GM19238 (cell line): Measurements from ENCODE around the gene WWC2.
"Not testable (repeated sequence)": the region's sequence is repeated elsewhere in the genome, so short reads cannot be mapped to it uniquely, and the experiment has no call there.

Experiments used
- DNase-seq: peaks from one replicate; pipeline ENCODE4 v3.0.0; 2011; ENCODE audit warnings: low spot score; ENCODE audit not compliant: insufficient read length

WWC2 gene

GRCh38 chr4:183141997-183142396 lies 42.9 kb downstream of the WWC2 start:
- DNase-seq, result no peak

- DNase-seq, result no peak
Measured at GRCh38 chr4:183142571-183143550, 43.8 kb downstream of the WWC2 start.

GRCh38 chr4:183144787-183145186 lies 45.7 kb downstream of the WWC2 start:
- DNase-seq, result no peak

GRCh38 chr4:183145773-183146172 lies 46.7 kb downstream of the WWC2 start:
- no peak for DNase-seq

- DNase-seq, result no peak
Measured at GRCh38 chr4:183146478-183146877, 47.4 kb downstream of the WWC2 start.

- DNase-seq, result no peak
Measured at GRCh38 chr4:183147196-183147595, 48.1 kb downstream of the WWC2 start.

GRCh38 chr4:183147983-183148382 lies 48.9 kb downstream of the WWC2 start:
- DNase-seq, result no peak

DNA sequence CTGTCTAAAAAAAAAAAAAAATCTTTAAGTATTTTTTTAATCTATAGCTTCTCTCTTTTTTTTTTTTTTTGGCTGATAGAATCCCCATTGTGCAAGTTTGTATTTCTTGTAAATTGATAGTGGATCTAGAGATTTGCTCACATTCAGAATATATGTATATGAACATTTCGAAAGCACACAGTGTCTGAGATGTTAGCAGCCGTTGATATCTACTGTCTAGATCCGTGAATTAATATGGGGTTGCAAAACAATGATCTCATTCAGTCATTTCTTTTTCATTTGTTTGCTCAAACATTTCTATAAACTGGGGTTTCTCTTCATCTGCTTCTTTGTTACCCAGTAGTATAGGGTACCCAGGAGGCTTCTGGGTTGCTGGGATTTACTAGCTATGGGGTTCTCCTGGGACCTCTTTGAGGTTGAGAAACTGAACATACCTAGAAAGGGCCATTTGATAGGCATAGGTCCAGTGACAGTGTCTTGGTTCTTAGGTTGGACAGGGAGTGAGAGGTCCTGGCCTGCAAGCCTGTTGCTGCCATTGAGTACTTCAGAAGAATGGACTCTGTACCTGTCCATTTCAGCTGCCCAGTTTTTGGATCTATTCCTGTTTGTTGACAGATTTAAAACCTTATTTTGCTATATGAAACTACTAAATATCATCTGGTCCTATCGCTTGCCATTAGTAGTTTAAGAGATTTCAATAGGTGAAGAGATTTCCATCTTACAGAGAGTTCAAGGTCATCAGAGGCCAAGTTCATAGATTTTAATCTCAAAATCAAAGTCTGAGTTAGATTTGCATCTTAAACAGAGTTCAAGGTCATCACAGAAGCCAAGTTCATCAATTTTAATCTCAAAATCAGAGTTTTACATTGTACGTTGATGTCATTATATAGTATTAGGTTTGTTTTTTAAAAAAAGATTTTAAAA lies 50.8 kb downstream of the WWC2 start:
- DNase-seq, result no peak

DNA sequence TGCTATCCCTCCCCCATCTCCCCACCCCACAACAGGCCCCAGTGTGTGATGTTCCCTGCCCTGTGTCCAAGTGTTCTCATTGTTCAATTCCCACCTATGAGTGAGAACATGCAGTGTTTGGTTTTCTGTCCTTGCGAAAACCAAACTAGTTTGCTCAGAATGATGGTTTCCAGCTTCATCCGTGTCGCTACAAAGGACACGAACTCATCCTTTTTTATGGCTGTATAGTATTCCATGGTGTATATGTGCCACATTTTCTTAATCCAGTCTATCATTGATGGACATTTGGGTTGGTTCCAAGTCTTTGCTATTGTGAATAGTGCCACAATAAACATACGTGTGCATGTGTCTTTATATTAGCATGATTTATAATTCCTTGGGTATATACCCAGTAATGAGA lies 51.6 kb downstream of the WWC2 start:
- DNase-seq, result not testable (repeated sequence)

DNA sequence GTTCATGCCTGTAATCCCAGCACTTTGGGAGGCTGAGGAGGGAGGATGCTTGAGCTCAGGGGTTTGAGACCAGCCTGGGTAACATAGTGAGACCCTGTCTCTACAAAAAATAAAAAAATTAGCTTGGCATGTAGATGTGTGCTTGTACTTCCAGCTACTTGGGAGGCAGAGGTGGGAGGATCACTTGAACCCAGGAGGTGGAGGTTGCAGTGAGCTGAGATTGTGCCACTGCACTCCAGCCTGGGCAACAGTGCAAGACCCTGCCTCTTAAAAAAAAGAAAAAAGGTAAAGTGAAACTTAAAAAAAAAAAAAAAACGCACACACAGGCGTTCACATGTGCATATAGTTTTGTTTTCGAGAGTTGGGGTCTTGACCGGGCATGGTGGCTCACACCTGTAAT lies 53.2 kb downstream of the WWC2 start:
- DNase-seq, result not testable (repeated sequence)

DNA sequence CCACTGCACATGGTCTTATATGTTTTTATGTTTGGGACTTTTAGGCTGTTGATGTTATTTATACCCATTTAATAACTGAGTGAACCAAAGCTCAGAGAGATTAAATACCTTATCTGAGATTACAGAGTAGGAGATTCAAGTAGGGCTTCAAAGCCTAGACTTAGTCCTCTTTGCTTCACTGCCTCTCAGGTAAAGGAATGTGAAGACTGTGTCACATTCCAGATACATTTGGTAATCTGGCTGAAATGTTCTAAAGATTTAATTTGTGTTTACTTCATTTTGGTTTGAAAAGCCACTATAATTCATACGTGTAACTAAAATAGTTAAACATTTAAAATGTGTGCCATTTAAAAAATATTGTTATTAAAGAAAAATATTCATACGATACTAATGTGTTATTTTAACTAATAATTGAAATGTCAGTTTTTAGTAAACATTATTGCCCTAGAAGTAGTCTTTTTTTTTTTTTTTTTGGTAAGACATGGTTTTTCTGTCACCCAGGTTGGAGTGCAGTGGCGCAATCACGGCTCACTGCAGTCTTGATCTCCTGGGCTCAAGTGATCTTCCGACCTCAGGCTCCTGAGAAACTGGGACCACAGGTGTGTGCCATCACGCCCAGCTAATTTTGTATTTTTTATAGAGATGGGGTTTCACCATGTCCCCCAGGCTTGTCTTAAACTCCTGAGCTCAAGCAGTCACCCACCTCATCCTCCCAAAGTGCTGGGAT lies 54.3 kb downstream of the WWC2 start:
- no peak for DNase-seq

DNA sequence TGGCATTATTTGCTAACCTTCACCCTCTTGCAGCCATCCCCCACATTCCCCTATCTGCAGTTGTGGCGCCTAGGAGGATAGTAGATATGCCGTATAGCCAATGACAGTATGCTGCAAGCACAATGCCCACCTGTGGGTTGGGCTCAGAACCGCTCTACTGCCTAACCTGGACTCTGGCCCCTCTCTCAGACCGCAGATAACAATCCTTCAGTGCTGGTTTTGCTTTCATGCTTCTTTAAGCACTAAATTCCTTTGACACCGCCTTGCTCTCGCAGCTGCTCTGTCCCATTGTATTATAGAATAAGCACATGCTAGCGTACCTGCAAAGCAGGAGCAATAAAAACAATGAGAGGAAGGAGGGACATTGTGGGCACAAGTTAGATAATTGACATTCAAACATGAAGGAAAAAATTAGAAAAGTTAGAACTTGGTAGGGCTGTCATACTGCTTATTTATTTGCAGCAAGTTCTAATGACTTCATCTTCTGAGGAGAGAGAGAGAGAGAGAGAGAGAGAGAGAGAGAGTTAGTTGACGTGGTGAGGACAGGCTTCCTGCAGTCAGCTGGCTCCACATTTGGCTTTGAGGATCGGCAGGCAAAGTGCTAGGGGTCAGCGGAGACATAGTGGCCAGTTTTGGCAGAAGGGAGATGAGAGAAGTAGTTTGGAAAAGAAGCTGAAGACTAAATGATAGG lies 55.8 kb downstream of the WWC2 start:
- DNase-seq, result no peak

DNA sequence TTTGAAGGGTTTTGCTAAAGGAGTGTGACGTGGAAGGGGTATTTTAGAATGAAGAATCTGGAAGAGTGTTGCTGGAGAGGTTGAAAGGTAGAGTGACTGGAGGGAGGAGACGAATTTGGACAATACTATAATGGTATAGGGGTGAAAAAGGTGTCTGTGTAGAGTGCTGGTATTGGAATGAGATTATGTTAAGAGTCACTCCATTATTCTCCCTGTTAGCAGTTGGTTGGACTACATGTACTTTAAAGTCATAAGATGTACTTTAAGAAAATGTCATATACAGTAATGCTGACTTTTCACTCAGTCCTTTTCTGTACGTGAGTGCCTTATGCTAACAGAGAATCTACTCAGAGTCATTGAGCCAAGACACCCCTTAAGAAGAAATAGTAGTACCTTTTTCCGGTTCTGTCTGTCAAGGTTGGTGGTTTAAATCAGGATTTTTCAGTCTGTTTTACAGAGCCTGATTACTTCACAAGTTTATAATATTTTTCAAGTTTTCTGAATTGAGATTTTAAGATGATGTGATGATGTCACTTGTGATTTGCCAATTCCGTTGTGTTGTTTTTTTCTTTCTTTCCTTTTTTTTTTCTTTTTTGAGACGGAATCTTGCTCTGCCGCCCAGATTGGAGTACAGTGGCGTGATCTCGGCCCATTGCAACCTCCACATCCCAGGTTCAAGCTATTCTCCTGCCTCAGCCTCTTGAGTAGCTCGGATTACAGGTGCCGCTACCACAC lies 56.6 kb downstream of the WWC2 start:
- no peak for DNase-seq

- DNase-seq, result no peak
Measured at GRCh38 chr4:183157215-183157614, 58.2 kb downstream of the WWC2 start.

GRCh38 chr4:183158062-183158461 lies 59.0 kb downstream of the WWC2 start:
- no peak for DNase-seq

GRCh38 chr4:183161630-183162029 lies 62.6 kb downstream of the WWC2 start:
- no peak for DNase-seq

GRCh38 chr4:183163135-183163534 lies 64.1 kb downstream of the WWC2 start:
- DNase-seq, result no peak

DNA sequence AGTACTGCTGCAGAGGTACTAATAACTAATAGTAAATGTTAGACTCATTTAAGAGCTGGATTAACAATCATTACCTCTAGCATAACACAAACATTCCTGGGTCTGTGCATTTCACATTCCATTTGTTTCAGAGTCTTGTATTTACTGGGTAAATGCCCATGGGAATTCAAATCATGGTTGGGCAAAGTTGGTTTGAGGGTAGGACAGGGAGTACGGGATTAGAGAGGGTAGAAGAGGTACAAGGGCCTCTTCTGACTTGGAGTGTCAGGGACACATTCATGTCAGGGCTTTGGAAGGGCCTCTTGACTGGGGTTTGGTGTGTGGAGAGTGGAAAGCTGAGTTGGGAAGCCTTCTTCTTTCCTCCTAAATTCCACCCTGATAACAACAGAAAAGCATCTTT lies 65.9 kb downstream of the WWC2 start:
- DNase-seq, result no peak

- no peak for DNase-seq
Measured at GRCh38 chr4:183165376-183165775, 66.3 kb downstream of the WWC2 start.

DNA sequence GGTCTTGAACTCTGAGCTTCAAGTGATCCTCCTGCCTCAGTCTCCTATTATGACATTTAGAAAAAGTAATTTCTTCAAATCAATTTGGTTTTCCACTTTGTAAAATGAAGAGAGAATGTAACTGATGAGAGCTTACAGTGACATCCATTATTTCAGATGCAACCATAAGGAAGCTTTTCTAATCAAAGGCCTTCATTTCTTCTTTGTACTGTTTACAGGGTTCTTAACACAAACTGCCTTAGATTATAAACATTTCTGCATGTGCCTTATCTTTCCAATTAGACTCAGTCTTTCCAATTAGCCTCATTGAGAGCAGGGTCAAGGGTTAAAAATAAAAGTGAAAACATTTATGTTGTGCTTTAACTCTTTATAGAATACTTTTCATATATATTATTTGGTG lies 71.8 kb downstream of the WWC2 start:
- no peak for DNase-seq
